Hepatocyte (in vitro differentiated cells): ENCODE results near the gene DPYD.

Experiments
- EZH2 ChIP-seq: fragments of 200-600 bp; sonication (generic); IDR thresholded peaks from 2 replicates; pipeline ENCODE4 v1.6.1; 2016; ENCODE audit warnings: antibody characterized with exemption, mild to moderate bottlenecking, borderline replicate concordance
- EZH2phosphoT487 ChIP-seq: fragments of 200-600 bp; sonication (generic); IDR thresholded peaks from one replicate; pipeline ENCODE4 v1.6.1; 2018; ENCODE audit warnings: antibody characterized with exemption, mild to moderate bottlenecking, low read depth, moderate library complexity; ENCODE audit not compliant: unreplicated experiment, severe bottlenecking
- TF ChIP-seq, protein P1 (sequence below): fragments of 200-600 bp; sonication (generic); IDR thresholded peaks from 2 replicates; pipeline ENCODE4 v1.5.1; 2016; ENCODE audit warnings: antibody characterized with exemption, mild to moderate bottlenecking; ENCODE audit not compliant: poor library complexity

DNA sequence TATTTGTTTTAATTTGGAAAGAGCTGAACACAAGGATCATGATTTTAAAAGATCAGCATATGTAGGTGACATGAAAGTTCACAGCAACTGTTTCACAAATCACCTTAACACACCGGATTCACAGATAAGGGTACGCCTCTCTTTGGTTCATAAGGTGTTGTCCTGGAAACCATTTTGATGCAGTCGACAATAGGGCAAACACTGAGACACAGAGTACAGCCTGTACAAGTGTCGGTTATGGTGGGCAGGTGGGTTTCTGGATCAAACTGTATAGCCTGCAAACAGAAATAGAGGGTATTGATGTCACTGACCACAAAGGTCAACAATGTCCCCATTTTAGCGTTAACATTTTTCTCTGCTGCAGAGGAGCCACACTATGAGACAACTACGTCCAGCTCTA, 842.0 kb downstream of the DPYD start:
- TF ChIP-seq, protein P1, sequence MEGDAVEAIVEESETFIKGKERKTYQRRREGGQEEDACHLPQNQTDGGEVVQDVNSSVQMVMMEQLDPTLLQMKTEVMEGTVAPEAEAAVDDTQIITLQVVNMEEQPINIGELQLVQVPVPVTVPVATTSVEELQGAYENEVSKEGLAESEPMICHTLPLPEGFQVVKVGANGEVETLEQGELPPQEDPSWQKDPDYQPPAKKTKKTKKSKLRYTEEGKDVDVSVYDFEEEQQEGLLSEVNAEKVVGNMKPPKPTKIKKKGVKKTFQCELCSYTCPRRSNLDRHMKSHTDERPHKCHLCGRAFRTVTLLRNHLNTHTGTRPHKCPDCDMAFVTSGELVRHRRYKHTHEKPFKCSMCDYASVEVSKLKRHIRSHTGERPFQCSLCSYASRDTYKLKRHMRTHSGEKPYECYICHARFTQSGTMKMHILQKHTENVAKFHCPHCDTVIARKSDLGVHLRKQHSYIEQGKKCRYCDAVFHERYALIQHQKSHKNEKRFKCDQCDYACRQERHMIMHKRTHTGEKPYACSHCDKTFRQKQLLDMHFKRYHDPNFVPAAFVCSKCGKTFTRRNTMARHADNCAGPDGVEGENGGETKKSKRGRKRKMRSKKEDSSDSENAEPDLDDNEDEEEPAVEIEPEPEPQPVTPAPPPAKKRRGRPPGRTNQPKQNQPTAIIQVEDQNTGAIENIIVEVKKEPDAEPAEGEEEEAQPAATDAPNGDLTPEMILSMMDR, result no peak
- TF ChIP-seq EZH2phosphoT487 (no peak), EZH2 (no peak)
